Liver (tissue), 9 donors: Measurements from ENCODE around the gene SCNN1A. TPM values are rescaled to one million over a fixed set of nuclear protein-coding genes. Genes with fewer than 3 reads are reported as not detected.

Experiments
- DNase-seq: peaks from one replicate; pipeline ENCODE4 v3.0.0-alpha.2; 2017; ENCODE audit warnings: low spot score
- H3K27ac ChIP-seq, 2 donors: one replicate each; pipeline ENCODE4 v1.7.0; 2013; ENCODE audit warnings: inconsistent platforms in 2 of 2, low read length in 2 of 2, control low read depth in 1 of 2, low read depth in 1 of 2, mild to moderate bottlenecking in 1 of 2
- H3K27me3 ChIP-seq, 4 donors: one replicate each; pipeline versions ENCODE4 v1.6.1 to v1.7.0; 2013; ENCODE audit warnings: low read length in 3 of 4, inconsistent platforms in 1 of 4, mild to moderate bottlenecking in 1 of 4, moderate library complexity in 1 of 4; ENCODE audit not compliant: control insufficient read depth in 4 of 4, insufficient read depth in 4 of 4
- H3K36me3 ChIP-seq, 4 donors: one replicate each; pipeline versions ENCODE4 v1.6.1 to v1.7.0; 2013; ENCODE audit warnings: low read length in 3 of 4, mild to moderate bottlenecking in 3 of 4, low read depth in 1 of 4, moderate library complexity in 1 of 4; ENCODE audit not compliant: control insufficient read depth in 4 of 4, insufficient read depth in 3 of 4
- H3K4me1 ChIP-seq, 4 donors: one replicate each; pipeline versions ENCODE4 v1.6.1 to v1.7.0; 2013; ENCODE audit warnings: low read length in 3 of 4, mild to moderate bottlenecking in 3 of 4, moderate library complexity in 1 of 4; ENCODE audit not compliant: control insufficient read depth in 4 of 4, insufficient read depth in 4 of 4
- H3K4me3 ChIP-seq, 3 donors: one replicate each; pipeline versions ENCODE4 v1.6.1 to v1.7.0; 2013; ENCODE audit warnings: low read length in 3 of 3, control low read depth in 1 of 3, low read depth in 1 of 3, mild to moderate bottlenecking in 1 of 3
- H3K9ac ChIP-seq, 2 donors: one replicate each; pipeline ENCODE4 v1.7.0; 2013; ENCODE audit warnings: low read length in 2 of 2, mild to moderate bottlenecking in 2 of 2, moderate library complexity in 2 of 2, control low read depth in 1 of 2, low read depth in 1 of 2
- H3K9me3 ChIP-seq, 4 donors: one replicate each; pipeline versions ENCODE4 v1.6.1 to v1.7.0; 2013; ENCODE audit warnings: low read length in 3 of 4; ENCODE audit not compliant: control insufficient read depth in 4 of 4
- ATF3 ChIP-seq: IDR thresholded peaks from 2 replicates; pipeline ENCODE4 v1.6.1; 2016; ENCODE audit warnings: antibody characterized with exemption
- CTCF ChIP-seq: fragments of 150-350 bp; IDR thresholded peaks from 2 replicates; pipeline ENCODE4 v1.5.1; 2017; ENCODE audit warnings: improper control_type of control experiment, low read depth, low read length; ENCODE audit not compliant: missing input control
- EGR1 ChIP-seq, 2 donors: IDR thresholded peaks; 2 replicates each; pipeline ENCODE4 v1.6.1; 2016 to 2018; ENCODE audit warnings: antibody characterized with exemption in 2 of 2, low read depth in 2 of 2
- FOXA1 ChIP-seq: IDR thresholded peaks from 2 replicates; pipeline ENCODE4 v1.6.1; 2016; ENCODE audit warnings: antibody characterized with exemption
- FOXA2 ChIP-seq: IDR thresholded peaks from 2 replicates; pipeline ENCODE4 v1.6.1; 2016; ENCODE audit warnings: antibody characterized with exemption
- GABPA ChIP-seq, 2 donors: IDR thresholded peaks in 1 of 2; conservative IDR thresholded peaks in 1 of 2; 2 replicates each; pipeline ENCODE4 v1.6.1; 2016; ENCODE audit warnings: antibody characterized with exemption in 2 of 2, mild to moderate bottlenecking in 1 of 2, moderate library complexity in 1 of 2
- HNF4A ChIP-seq, 2 donors: conservative IDR thresholded peaks; 2 replicates each; pipeline ENCODE4 v1.6.1; 2016; ENCODE audit warnings: antibody characterized with exemption in 2 of 2, mild to moderate bottlenecking in 2 of 2
- HNF4G ChIP-seq: IDR thresholded peaks from 2 replicates; pipeline ENCODE4 v1.6.1; 2016; ENCODE audit warnings: antibody characterized with exemption
- JUND ChIP-seq, 2 donors: IDR thresholded peaks; 2 replicates each; pipeline ENCODE4 v1.6.1; 2016; ENCODE audit warnings: antibody characterized with exemption in 2 of 2
- MAX ChIP-seq: IDR thresholded peaks from 2 replicates; pipeline ENCODE4 v1.6.1; 2016; ENCODE audit warnings: antibody characterized with exemption
- RAD21 ChIP-seq, 2 donors: IDR thresholded peaks; 2 replicates each; pipeline ENCODE4 v1.6.1; 2016; ENCODE audit warnings: antibody characterized with exemption in 2 of 2, mild to moderate bottlenecking in 2 of 2
- REST ChIP-seq: IDR thresholded peaks from 2 replicates; pipeline ENCODE4 v1.6.1; 2016; ENCODE audit warnings: antibody characterized with exemption, mild to moderate bottlenecking
- RXRA ChIP-seq, 2 donors: IDR thresholded peaks; 2 replicates each; pipeline ENCODE4 v1.6.1; 2017 to 2018; ENCODE audit warnings: antibody characterized with exemption in 2 of 2, mild to moderate bottlenecking in 1 of 2
- SP1 ChIP-seq: IDR thresholded peaks from 2 replicates; pipeline ENCODE4 v1.6.1; 2018; ENCODE audit warnings: antibody characterized with exemption, mild to moderate bottlenecking
- TAF1 ChIP-seq: conservative IDR thresholded peaks from 2 replicates; pipeline ENCODE4 v1.6.1; 2016; ENCODE audit warnings: antibody characterized with exemption, mild to moderate bottlenecking
- YY1 ChIP-seq: IDR thresholded peaks from 2 replicates; pipeline ENCODE4 v1.6.1; 2016; ENCODE audit warnings: antibody characterized with exemption, mild to moderate bottlenecking
- ZBTB33 ChIP-seq: IDR thresholded peaks from 2 replicates; pipeline ENCODE4 v1.6.1; 2016; ENCODE audit warnings: antibody characterized with exemption
- WGBS: extraction: QIAGEN DNeasy Blood & Tissue Kit; methylation state at CpG from one replicate; pipeline ENCODE4 v1.1.7; 2013; 5-methylcytosine and 5-hydroxymethylcytosine counted together
- polyA plus RNA-seq, 2 donors: library from polyadenylated mRNA; stranded (reverse) in 1 of 2; unstranded in 1 of 2; fragments of 200-250 nt in 1 of 2; fragments of >200 nt in 1 of 2; fragmentation: Nextera tagmentation in 1 of 2; extraction: Ambion mirVana in 1 of 2; gene quantifications; one replicate each; pipeline versions ENCODE4 v1.2.1 to v1.2.3, GENCODE V29; 2013 to 2015
- total RNA-seq, 2 donors: library from RNA; depleted of rRNA; stranded (reverse); fragments of >200 nt; gene quantifications; one replicate each; pipeline ENCODE4 v1.2.3, GENCODE V29; 2014
- donor health status: healthy.
- donor health status: healthy.
- donor health status: healthy.
- donor health status: healthy.
- donor health status: healthy.

The SCNN1A gene
- total and polyA plus RNA-seq, 4 donors: 0.47 to 7.7 (median 2.9) TPM

GRCh38 chr12:6337958-6338433 lies 37.4 kb downstream of the SCNN1A start (continued):
- TF ChIP-seq CTCF (no peak), HNF4A (conservative IDR thresholded peaks at IDR 0.05) (no peak)

GRCh38 chr12:6336889-6337853 lies 38.2 kb downstream of the SCNN1A start:
- TF ChIP-seq HNF4G (no peak), TAF1 (peak; percentile 17), EGR1 (IDR thresholded peaks at IDR 0.05; ENCODE audit: low read depth in 2 of 2) (peak in 1 of 2 donors; percentile 37), ATF3 (peak; percentile 13)

GRCh38 chr12:6336079-6336888 lies 39.1 kb downstream of the SCNN1A start:
- Histone ChIP-seq H3K9ac (peak overlapping the region; percentile 74 to 92), H3K27ac (peak overlapping the region; percentile 98 to 99), H3K36me3 (peaks cover 9 to 24% (median 21%) of the 10 kb centered on the region in 4 donors), H3K27me3 (no peaks in the 10 kb centered on the region), H3K4me3 (peak overlapping the region; percentile 57 to 99 (median 68)), H3K4me1 (peaks cover 4 to 72% (median 51%) of the 10 kb centered on the region in 4 donors), H3K9me3 (no peaks in the 10 kb centered on the region)
- under 1% methylated on average over 12 of the region's 12 CpGs for WGBS
- peak; percentile 76 for DNase-seq
- TF ChIP-seq FOXA2: peak; percentile 15
- peak; percentile 95 for TF ChIP-seq MAX
- peak; percentile 84 to 89 for TF ChIP-seq RXRA (IDR thresholded peaks at IDR 0.05)
- peak; percentile 64 for TF ChIP-seq TAF1
- TF ChIP-seq ZBTB33: peak; percentile 32
- peak; percentile 28 to 69 for TF ChIP-seq EGR1 (IDR thresholded peaks at IDR 0.05; ENCODE audit: low read depth in 2 of 2)
- TF ChIP-seq FOXA1: peak; percentile 65
- TF ChIP-seq GABPA (IDR thresholded peaks at IDR 0.05 in 1 of 2, conservative IDR thresholded peaks at IDR 0.05 in 1 of 2): peak; percentile 22 to 65
- TF ChIP-seq SP1: peak; percentile 63
- TF ChIP-seq HNF4G: peak; percentile 31
- TF ChIP-seq JUND (IDR thresholded peaks at IDR 0.05): peak; percentile 89 to 94
- TF ChIP-seq YY1: peak; percentile 62
- TF ChIP-seq ATF3: peak; percentile 78
- peak in 1 of 2 donors; percentile 6 for TF ChIP-seq RAD21 (IDR thresholded peaks at IDR 0.05)
- peak; percentile 34 to 53 for TF ChIP-seq HNF4A (conservative IDR thresholded peaks at IDR 0.05)
- TF ChIP-seq REST: peak; percentile 76

More at GRCh38 chr12:6336889-6337853, 38.2 kb downstream of the SCNN1A start:
- Histone ChIP-seq H3K27ac (peak overlapping the region; percentile 98 to 99), H3K36me3 (peaks cover 7 to 19% (median 18%) of the 10 kb centered on the region in 4 donors), H3K9ac (peak overlapping the region; percentile 61 to 92), H3K9me3 (no peaks in the 10 kb centered on the region), H3K4me1 (peaks cover 4 to 74% (median 52%) of the 10 kb centered on the region in 4 donors), H3K4me3 (peak overlapping the region; percentile 38 to 99 (median 57)), H3K27me3 (no peaks in the 10 kb centered on the region)
- no peak for DNase-seq
- WGBS: 25% methylated on average over 15 of the region's 15 CpGs
